ENCODE results near the gene CEP97.
A peak's percentile ranks its signal among the peaks of the same experiment; 100 is the strongest.

The CEP97 gene

DNA sequence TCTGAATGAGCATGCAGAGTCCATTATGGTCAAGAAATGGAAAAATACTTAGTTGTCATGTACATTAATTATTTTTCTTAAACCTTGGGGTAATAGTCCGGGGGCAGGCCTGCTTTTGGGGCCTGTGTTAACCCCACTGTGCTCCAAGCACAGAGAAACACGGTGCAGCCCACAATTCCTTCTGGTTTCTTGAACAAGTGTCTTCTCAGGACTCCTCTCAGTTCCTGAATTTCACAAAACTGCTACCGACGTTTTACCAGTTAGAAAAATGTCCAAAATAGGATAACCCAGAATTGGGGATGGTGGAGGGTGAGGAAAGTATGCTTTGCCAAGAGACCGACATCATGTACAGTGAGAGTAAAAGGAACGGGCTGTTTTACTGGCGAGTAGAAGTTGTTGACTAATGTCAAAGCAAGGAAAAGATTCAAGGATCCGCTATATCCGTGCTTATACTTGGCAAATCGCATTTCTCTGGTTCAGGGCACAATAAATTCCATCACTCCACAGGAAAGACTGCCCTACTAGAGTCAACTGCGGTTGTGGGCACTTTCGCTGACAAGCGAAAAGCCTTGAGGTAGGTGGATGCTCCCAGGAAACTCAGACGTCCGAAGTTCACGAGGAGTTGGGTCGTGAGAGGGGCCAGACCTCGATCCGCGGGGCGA is 54.1 kb downstream of the CEP97 start:
- no peak for DNase-seq (ENCODE audit: low read depth)

DNA sequence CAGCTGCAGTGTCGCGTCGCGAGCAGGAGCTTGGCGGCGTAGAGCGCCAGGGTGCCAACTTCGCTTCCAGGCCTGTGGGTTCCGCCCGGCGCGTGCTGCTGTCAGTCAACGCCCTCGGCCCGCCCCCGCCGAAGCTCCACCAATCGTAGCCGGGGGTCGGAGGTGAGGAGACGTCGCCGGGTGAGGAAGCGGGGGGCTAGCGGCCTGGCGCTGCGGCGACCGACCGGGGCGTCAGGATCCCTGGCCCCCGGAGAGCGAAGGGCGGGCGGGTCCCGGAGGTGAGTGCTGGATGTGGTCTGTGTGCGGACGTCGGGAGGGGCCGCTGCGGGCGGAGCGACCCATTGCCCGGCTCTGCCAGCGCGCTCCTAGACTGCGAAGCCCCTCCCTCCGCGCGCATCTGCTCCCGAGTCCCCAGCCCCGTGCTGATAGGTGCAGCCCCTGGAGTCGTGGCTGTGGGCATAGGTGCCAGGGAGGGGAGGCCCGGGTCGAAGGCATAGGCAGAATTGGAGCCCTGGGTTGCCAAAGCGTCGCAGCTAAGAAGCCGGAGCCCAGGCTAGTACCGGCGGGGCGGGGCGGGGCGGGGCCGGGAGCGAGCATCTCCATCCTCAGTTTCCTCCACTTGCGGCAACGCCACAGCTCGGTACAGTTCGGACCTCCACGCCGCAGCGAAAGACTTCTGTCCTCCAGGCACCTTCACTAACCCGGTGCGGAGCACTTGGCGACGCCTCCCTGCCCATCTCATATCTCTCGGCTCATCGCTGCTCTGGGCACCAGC is 54.8 kb downstream of the CEP97 start, which contains the start of gene NXPE3:
TSS of gene NXPE3 (plus strand) at position 165 of the 775 bp plus-strand sequence. CDS start 6,386 bp downstream, outside the sequence.
- peak; percentile 92 for DNase-seq (ENCODE audit: low read depth)

DNA sequence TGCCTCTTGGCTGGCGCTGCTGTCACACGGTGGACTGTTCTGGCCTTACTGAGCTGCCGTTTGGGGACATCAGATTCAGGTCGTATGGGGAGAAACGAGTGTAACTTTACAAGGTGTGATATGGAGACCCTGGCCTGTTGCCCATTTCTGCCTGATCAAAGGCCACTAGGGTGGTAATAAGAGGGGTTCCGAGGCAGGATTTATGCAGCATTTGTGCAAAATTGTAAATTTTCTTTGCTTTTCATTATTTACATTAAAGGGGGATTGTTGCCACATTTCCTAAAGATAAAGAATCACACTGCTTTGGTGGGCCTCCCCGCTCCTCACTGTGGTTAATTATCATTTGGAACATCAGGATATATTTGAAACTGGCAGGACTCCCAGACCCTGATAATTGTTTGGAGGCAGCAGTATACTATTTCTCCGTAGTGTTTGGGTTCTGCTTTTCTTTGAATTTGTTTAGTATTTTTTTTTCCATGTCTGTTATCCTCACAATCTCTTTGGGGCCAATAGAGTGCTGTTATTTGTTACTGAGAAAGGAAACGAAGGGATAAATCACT is 55.5 kb downstream of the CEP97 start:
- no peak for DNase-seq (ENCODE audit: low read depth)

DNA sequence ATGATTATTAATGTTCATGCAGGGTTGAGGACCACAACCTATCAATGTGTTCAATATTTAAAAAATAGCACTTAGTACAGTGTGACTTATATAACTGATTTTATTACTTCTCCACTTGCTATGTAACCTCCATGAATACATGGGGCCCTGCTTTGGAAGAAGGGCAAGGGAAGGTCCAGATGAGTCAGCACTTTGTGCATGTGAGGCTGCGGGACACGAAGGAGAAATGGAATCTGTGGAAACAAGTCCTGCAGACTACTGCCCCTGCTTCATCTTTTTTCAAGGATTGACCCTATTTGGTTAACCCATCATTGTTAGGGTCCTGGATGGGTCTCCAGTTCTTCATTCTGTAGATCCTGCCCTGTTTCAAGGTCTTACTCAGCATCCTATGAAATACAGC is 56.2 kb downstream of the CEP97 start:
- no peak for DNase-seq (ENCODE audit: low read depth)

DNA sequence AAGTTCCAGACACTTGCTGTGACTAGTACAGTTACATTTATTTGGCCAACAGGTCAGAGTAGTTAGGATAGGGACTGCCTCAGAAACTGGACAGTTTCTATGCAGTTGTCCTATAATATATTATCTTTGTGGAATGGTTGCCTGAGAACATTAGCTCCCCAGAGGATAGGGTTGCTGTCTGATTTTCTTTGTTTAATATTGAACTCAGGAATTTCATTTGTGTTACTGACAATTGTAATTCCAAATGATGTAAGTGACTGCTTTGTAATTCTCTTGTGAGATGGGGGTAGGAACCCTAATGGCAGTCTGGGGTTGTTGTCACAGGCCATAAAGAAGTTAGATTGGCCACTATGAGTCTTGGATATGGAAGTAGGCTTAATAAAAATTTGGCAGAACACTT is 56.8 kb downstream of the CEP97 start:
- no peak for DNase-seq (ENCODE audit: low read depth)

DNA sequence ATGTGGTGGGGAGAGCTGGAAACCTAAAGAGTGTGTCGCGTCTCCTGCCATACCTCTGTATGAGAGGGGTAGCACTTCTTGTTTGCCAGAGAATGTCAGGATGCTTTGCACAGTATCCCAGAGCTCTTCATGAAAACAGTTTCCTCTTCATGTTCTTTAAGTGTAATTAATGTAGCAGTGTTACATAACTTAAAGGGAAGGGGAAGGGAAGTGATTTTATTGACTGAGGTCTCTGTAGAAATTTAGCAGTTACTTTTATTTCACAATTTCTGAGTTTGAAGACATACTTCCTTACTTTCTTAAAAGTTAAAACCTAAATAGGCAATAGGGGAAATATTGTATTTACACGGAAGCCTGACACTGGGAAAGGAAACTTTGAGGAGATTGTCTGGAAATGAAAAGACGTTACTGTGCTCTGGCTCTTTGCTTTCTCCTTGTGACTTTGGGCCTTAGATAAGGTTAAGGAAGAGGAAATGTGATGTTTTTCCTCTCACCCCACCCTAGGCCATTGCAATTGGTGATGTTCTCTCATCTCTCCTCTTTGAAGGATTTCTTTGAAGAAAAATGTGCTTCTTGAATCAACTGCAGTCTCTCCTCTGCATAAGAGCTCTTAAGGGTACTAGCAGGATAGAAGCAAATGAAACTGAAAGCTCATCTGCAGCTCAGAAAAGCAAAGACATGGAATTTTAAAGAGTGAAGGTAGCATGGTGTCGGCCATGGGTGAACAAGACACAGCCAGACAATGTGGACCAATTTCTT is 60.6 kb downstream of the CEP97 start:
- DNase-seq (ENCODE audit: low read depth), result no peak

DNA sequence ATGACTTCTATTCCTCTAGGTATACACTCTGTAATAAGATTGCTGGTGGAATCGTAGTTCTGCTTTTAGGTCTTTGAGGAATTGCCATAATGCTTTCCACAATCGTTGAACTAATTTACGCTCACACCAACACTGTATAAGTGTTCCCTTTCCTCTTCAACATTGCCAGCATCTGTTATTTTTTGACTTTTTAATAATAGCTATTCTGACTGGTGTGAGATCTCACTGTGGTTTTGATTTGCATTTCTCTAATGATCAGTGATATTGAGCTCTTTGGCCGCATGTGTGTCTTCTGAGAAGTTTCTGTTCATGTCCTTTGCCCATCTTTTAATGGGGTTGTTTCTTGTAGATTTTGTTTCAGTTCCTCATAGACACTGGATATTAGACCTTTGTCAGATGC is 67.4 kb downstream of the CEP97 start:
- no peak for DNase-seq (ENCODE audit: low read depth)

DNA sequence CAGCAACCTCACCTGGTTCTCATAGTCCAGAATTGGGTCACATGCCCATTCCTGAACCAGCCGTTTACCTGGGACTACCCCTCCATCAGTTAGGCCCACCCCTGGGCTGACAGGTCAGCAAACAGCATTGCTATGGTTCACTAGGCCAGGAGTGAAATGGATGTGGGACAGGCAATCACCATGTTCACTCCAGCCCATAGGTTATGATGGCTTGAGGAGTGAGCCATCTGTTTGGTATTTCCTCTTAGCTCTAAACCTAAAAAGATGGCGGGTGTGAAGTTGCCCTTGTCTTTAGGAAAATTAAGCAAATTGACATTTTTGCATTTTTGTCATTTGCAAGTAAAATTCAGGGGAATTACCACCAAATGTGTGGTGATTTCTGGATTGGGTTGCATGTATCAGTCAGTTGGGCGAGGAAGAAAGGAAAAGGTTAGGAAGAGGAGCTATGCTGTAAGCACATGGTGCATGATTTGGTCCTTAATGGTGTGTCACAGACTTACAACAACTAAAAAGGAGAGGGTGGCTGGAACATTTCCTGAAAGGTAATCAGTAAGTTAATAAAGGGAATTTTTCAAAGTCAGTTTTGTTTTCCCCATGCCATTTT is 71.8 kb downstream of the CEP97 start:
- no peak for DNase-seq (ENCODE audit: low read depth)

DNA sequence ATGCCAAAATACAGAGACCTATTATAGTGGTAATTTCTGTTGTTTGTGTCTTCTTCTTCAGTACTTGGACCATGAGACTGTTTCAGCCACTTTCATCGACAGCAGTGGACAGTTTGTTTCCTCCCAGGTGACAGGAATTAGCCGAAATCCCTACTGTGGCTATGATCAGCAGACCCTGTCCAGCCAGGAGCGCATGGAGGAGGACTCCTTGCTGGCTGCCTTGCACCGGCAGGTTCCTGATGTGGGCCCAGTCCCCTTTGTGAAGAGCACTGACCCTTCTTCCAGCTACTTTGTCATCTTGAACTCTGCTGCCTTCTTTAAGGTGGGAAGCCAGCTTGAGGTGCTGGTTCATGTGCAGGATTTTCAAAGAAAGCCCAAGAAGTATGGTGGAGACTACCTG is 76.8 kb downstream of the CEP97 start:
- DNase-seq (ENCODE audit: low read depth), result no peak

DNA sequence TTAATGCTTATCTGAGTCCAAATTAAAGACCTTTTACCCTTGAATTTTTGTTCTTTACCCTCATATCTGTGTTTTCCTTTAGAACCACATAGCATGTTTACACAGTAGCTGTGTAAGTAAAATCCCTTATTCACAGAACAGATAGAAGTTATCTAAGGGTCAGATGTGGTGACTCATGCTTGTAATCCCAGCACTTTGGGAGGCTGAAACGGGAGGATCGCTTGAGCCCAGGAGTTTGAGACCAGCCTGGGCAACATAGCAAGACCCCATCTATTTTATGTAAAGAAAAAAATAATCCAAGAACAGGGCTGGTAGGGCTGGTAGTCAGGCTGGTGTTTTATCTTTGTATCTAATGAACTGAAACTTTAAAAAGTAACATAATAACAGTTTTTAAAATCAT is 77.8 kb downstream of the CEP97 start:
- no peak for DNase-seq (ENCODE audit: low read depth)

DNA sequence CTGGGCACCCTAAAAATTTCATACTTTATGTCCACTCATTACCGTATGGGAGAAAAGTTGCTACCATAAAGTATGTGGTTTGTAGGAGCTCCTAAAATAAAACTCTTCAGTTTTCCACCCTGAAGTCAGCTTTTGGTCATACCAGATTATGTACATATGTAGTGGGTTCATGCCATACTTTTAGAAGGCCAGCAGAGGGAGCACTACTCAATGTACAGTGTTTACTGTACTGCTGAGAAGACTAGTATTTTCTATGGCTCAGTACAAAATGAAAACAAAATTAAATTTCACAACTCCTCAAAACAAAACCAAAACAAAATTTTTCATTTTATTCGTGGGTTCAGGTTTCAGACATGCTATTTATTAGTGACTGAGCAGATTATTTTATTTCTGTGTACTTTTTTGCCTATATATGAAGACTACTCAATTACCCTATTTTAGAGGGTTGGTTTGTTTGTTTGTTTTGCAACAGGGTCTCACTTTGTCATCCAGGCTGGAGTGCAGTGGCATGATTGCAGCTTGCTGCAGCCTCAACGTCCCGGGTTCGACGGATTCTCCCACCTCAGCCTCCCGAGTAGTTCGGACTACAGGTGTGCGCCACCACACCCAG is 78.9 kb downstream of the CEP97 start:
- no peak for DNase-seq (ENCODE audit: low read depth)

DNA sequence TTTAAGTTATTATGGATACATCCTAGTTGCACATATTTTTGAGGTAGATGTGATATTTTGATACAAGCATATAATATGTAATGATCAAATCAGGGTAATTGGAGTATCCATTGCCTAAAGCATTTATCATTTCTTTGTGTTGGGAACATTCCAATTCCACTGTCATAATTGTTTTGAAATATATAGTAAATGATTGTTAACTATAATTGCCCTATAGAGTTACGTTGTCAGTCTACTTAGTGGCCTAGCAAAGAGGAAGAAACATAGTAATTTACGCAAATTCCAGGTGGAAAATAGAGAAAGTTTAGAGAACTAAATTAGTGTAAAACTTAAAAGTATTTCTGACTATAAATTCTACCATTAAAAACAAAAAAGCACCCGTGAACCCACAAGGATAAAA is 79.5 kb downstream of the CEP97 start:
- DNase-seq (ENCODE audit: low read depth), result no peak

DNA sequence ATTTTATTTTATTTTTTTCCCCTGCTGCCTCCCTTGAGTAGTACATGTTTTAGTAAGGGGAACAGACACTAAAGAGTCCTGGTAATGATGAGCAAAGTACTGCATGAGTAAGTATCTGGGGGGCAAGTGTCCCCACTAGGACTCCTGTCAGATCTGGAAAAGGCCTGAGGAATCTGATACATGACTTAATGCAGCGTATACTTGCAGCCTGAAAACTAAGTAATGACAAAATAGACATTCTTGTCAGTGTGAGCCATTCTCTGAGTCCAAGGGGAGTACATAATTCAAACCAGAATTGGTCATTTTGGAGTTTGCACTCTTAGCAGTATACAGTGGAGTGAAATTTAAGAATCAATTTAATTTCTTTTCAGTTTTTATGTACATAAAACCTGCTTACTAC is 82.1 kb downstream of the CEP97 start:
- no peak for DNase-seq (ENCODE audit: low read depth)

DNA sequence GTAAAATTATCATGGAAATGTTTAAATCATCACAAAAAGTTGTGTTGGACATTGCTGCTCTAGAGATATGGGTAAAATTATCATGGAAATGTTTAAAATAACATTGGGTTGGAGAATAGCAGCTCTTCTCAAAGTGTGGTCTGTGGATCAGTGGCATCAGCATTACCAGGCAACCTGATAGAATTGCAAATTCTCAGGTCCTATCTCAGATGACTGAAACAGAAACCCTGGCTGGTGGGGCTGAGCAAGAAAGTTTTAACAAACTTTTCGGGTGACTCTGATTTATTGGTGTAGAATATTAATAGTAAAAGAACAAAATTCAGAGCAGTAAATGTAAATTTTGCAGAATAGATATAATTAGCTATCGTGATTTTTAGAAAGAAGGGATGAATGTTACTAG is 83.5 kb downstream of the CEP97 start:
- no peak for DNase-seq (ENCODE audit: low read depth)

DNA sequence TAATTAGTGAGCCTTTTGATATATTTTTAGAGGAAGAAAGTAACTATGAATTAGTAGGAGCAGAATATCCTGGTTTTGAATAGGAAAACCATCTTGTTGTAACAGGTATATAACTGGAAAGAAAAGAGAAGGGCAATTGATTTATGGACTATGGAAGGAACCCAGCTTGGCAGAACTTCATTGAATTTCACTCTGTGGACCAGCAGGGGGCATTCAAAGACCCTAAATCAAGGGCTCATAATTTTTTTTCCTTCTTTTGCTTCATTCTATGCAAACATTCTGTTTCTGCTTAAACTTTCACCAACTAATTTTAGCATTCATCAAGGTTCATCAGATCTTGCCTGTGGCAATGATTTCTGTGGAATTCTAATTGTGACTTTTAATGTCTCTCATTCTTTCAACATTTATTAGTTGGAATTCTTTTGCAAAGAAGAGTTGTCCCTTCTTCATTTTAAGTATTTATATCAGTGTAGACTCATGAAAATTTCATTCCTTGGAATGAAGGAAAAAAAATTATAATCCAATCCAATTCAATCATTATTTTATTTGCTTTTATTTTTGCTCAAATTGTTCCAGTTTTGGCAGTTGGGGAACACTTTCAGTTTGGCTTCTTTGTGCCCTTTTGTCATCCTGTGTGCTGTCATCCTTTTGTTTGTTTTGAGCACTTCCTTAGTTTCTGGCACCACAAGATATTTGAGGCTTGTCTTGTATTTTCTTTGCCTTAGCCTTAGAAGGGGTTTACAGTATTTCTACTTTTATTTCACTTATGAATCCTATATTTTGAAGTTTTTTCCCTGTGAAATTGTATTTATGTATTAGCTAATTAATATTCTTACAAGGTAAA is 85.0 kb downstream of the CEP97 start:
- DNase-seq (ENCODE audit: low read depth), result no peak

DNA sequence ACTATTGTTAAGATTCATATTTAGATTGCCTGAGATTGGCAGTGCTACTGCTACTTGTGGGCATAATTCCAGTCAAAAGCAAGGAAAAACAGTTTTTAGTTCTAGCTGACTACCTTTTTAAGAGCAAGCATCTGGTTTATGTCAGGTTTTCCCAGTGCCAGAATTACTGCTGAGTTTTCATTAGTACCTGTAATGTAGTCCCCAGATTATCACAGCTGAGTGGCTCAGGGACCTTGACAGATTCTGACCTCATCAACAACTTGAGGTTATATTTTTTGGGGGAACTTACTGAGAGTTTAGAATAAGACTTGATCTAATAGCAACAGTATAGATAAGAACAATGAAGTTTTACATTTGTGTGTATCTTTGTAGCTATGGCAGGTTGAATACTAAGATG is 85.6 kb downstream of the CEP97 start:
- DNase-seq (ENCODE audit: low read depth), result no peak

DNA sequence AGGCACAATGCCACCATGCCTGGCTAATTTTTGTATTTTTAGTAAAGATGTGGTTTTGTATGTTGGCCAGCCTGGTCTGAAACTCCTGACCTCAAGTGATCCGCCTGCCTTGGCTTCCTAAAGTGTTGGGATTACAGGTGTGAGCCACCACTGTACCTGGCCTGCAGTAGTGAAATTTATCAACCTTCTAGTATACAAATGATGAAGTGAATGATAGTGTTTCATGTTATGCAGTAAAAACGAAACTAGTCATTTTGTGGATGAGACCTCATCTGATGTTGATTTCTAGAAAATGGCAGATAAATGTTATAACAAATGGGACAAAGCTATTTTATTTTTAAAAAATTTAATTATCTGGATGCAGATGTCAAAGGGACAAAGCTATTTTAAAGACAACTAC is 87.5 kb downstream of the CEP97 start:
- no peak for DNase-seq (ENCODE audit: low read depth)

DNA sequence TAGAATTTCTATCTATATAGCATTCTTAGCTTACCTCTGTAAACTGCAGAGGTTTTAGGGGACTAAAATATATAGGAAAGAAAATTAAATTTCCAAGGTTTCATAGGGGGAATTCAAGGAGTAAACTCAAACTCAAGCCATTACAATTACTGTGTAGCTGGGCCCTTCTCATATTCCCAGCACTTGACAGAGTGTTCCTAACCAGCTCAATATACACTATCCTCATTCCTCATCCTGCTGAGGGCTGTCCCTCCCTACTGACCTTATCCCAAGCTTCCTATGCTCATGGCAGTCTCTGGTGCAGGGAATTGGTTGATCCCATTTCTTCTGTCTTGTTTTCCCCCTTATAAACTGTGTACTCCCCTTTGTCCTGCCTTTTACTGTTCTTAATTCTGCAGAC is 88.5 kb downstream of the CEP97 start:
- no peak for DNase-seq (ENCODE audit: low read depth)

DNA sequence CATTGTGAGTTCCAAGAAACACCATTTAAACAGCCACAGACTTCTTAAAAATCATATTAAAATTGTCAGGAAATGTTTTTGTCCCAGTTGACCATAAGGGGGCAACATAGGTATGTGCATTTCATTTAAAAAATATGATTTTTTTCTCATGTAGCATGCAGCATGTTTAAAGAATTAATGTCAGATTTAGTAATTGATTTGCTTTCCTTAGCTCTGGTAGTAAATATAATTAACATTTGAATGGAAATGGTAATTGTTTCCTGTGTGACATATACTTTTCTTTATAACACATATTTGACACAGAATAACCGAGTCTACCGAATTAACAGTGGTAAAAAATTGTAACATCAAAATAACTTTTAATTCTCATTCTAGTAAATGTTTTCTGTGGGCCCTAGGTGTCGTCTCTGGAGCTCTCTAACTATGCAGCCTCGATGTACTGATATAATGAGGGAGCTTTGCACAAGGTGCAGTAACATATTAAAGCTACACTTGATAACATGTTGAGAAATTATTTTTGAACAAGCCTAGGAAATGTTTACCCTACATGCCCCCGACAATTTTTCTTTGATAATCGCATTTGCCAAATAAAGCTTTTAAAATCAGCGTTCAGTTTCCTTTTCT is 89.5 kb downstream of the CEP97 start:
- no peak for DNase-seq (ENCODE audit: low read depth)

DNA sequence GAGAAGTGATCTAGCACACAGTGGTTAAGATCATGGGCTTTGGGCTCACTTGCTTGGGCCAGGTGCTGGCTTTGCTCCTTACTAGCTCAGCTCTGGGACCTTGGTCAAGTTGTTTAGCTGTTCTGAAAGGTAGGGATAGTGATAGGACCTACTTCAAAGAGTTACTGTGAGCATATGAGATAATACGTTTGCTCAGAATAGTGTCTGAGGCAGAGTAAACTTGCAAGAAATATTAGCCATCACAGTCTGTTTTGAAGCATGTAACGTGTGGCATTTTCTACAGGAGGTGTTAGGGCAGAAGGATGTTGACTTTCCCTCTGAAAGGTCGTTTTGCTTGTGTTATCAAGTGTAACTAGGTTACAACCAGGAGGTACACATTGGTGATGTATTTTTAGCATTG is 90.4 kb downstream of the CEP97 start:
- DNase-seq (ENCODE audit: low read depth), result no peak

Measured in stimulated activated CD8-positive, alpha-beta memory T cell treated with anti-CD3 and anti-CD28 coated beads, Interleukin-12 subunit alpha, Interleukin-12 subunit beta, amount 100 ng/mL, for 4 hours (primary cell).